Dermis blood vessel endothelial cell (primary cell): Measurements from ENCODE around the gene LDAH. TPM values are rescaled to one million over a fixed set of nuclear protein-coding genes. Genes with fewer than 3 reads are reported as not detected.

Experiments
- DNase-seq: peaks from one replicate; pipeline ENCODE4 v3.0.0; 2010
- total RNA-seq: library from RNA; depleted of rRNA; stranded (reverse); fragments of >200 nt; gene quantifications from 2 replicates; pipeline ENCODE4 v1.2.3, GENCODE V29; 2014

Gene LDAH
- total RNA-seq, 1 donor from 2014 or later = 33.7 TPM

DNA sequence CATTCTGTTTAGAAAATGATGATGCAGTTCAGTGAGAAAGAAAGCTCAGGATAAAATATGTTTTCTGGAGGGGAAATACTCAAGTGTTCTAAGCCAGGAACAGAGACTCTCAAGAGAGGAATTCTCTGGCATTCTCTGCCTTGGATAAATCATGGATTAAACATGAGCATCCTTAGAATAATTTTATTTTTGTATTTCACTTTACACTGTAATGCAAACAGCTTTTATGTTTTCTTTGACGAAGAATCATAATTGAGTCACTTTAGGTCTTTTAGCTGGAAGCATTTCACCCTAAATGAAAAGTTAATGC is 144.9 kb downstream of the LDAH start:
- DNase-seq = no peak

DNA sequence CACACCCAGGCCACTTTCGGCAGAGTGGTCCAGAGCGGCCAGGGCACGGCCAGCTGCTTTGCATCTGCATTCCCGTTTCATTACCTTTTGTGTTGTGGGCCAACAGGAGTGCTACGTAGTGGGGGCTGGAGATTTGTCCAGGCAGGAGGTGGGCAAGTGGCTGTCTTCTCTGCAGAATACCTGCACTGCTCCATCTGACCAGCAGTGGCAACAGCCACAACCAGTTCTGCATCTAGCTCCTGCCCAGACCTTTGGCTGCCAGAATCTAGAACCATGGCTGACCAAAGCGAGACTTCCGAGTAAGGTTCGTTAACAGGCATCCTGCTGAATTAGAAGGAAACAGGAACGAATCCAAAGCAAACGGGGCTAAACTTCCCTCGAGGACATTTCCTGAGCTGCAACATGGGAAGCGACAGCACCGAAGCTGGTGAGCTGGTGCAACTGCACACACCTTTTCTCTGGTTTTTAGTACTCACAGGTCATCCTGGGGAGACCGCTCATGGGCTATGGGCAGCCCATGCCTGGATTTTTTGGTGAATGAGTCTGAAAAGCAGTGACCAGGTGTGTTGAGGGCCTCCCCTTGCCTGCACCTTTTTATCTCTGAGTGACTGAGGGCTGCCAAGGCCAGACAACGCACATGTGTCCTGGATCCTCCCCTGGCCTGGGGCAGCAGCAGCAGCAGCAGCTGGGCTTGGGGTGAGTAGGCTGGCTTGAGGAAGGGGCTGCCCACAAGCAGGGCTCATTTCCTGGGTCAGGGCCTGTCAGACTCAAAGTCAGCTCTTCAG is 145.4 kb downstream of the LDAH start:
- DNase-seq = no peak

DNA sequence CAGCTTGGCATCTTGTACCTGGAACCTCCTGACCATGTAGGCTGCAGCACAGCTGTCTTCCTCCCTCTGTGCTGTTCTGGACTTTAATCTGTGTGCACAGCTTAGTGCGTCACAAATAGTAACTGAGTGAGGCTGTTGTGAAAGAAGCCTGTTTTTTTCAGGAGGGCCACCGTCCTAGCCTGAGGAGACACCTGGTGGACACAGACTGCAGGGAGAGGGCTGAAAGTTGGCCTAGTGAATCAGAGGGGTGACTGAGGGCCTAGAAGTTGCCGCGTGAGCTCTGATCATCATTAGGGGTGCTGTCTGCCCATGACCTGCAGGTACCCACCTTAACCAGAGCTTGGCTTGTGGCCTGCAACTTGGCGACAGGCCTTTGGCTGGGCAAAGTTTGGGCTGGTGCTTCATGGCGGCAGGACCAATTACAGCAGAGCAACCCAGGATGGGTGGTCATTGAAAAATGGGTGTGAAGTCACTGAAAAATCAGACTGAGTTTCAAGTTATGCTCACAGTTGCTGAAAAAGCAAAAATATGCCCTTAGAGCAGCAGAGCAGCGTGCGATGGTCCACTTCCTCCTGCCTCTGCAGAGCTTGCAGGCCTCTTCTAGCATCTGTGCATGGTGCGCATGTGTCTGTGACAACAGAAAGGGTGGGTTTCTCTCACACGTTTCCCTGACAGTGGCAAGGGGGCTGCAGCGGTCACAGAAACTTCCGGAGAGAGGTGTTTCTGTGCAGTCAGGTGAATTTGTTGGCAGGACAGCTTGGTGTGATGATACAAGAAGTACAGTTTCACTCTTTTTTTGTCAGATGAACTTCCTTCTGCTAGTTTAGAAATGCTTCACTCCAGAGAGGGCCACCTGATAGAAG is 146.3 kb downstream of the LDAH start:
- DNase-seq = no peak

DNA sequence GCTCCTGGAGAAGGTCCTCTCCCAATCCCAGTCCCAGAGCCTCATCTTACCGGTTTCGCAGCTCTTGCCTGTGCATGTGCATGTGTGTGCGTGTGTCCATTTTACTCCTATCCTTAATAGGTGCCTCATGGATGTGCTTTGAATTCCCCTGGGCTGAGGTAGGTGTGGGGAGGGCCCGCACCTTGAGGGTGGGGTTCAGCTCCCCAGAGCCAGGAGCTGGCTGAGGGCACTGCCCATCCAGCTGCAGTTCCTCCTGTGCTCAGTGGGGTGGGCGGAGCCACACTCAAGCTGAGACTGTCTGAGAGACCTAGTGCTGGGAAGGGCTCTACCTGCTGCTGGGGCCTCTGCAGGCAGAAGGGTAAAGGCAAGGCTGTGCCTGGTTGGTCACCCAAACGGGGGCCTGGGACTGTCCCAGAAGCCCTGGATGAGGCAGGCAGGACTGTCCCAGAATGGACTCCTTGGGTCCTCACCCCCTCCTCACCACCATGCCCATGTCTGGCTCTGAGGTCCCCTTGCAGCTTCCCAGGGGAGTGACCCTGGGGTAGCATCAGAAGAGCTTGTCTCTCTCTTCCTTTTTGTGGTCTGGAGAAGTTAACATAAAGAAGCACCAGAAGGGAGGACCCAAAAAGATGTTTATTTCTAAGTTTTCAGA is 147.1 kb downstream of the LDAH start:
- no peak for DNase-seq

DNA sequence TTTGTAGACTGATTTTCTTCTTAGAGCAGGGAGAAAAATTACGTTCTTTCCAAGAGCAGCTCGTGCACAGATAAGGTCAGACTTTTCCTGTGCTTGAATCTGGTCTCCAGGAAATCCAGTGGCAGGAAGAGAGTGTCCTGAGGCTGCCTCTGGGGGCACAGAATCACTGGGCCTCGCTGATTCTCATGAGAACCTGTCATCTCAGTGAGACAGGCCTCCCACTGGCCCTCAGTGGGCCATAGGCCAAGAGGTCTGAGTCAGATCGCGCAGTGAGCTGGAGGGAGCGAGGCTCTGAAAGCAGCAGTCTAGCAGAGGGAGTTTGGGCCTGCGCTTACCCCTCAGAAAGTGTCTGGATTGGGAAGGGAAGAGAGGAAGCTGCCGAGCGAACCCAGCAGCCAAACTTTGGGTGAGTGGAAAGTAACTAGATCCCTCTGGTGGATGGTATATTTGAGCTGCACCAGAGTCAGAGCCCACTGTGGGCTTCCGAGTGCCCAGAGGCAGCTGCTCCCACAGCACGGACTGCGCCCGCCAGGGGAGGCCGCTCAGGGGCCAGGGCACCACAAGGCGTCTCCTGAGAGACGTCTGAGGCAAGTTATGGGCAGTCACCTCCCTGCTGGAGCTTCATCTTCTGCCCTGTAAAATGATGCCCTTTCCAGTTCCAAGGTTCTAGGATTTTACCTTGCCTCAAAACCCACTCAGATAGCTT is 147.8 kb downstream of the LDAH start:
- peak; percentile 75 for DNase-seq

DNA sequence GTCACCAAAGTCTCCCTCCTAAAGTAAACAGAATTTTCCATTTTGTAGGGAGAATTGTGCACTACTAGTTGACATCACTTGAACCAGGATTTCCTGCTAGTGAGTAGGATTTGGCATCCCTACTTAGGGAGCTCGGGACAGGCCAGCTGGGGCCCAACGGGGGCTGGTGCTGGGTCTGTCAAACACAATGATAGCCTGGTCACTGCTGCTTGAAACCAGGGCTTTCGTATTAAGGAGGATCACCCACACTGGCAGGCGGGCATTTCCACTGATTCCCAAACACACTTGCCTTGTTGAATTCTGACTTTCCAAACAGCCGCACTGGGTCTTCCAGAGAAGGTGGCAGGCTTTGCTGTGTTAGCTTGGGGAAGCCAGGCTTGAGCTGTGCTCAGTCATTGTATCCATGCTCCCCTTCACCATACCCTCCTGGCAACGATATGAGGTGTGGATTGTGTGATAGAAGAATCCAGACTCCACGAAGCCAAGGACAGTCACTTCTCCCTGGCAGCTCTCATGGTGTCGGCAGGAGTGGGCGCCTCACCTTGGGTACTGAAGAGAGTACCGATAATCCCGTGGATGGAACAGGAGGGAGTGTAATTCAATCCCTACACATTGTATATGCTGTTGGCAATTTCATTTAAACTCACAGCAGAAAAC is 148.5 kb downstream of the LDAH start:
- no peak for DNase-seq

DNA sequence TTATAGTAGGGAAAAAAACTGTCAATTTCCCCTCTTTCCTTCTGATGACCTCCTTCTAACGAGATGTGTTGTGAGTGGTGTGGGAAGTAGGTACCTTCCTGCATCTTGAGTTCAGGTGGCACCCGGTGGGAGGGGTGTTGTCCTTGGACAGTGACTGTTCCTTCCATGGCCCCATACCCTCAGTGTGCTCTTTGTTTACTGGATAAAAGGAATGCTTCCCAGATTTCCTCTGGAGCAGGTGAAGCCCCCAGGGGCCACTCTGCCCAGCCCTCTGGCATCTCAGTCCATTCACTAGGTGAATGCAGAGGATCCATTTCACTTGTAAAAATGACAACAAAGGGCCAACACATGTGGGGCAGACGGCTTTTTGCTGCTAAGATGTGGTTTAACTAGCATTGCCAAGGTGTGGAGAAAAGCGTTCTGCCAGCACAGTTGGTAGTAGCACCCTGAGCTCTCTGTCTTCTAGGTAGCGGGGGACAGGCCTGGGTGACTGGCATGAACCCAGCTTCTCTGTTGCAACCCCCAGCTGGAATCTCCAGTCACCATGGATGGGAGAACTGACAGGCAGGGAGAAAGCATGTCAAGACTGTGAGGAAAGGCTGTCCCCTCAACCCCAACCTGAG is 149.1 kb downstream of the LDAH start:
- DNase-seq = no peak

DNA sequence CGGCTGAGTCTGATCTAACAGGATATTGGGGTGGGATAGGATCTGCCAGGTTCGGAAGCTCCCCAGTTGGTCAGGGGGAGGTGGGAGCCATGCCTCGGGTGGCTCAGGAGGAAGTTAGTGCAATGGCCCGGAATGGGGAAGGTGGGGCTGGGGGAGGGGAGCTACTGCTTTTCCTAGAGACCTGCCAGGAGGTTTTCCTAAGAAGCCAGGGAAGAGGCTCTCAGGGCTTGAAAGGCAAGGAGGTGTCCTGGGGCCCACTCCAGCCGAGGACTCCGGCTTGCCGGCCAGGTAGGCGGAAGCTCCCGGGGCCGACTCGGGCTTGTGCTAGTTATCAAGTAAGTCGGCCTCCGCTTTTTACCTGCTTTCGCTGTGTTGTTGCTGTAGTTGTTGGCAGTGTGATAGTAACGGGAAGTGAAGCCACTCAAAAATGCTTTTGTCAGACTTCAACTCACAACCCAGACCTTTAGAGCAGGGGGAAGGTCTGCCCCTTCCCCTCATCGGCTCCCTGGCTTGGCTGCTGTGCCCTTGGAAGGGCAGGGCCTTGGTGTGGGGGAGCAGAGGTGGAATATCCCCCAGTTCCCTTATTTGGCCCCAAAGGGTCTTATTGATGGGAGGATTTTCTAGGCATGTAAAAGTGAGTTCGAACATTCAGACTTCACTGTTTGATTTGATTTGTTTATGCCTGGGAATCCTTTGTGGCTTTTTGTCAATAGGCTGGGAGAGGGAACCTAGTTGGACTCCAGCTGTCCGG is 150.5 kb downstream of the LDAH start:
- no peak for DNase-seq

DNA sequence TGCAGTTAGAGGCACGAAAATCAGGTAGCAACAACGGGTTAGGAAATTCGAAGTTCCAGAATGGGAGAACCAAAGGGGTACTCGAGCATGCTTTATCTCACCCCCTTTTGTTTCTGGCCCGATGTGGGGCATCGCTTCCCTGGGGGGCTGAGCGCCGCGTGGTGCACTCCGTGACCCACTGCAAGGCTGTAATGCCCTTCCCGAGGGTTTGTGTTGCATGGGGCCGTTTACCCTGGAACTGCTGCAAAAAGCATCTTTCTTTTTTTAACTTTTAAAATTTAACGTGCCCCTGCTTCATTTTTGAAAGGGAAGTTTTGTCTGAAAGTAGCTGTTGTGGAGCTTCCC is 151.2 kb downstream of the LDAH start:
- DNase-seq = no peak

DNA sequence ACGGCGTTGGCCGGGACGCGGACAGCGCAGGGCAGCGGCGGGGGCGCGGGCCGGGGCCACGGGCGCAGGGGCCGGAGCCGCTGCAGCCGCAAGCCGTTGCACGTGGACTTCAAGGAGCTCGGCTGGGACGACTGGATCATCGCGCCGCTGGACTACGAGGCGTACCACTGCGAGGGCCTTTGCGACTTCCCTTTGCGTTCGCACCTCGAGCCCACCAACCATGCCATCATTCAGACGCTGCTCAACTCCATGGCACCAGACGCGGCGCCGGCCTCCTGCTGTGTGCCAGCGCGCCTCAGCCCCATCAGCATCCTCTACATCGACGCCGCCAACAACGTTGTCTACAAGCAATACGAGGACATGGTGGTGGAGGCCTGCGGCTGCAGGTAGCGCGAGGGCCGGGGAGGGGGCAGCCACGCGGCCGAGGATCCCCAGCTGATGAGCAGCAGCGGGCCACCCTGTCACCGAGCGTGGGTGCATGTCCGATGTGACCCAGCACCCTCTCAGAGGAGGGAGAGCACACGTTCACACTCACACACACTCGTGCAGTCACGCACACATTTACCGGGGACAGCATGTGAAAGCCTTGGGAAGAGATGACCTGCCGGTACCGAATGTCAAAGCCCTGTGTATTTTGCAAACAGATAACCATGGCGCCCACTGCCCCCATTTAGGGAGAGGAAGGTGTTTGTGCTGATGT is 151.7 kb downstream of the LDAH start:
- no peak for DNase-seq

DNA sequence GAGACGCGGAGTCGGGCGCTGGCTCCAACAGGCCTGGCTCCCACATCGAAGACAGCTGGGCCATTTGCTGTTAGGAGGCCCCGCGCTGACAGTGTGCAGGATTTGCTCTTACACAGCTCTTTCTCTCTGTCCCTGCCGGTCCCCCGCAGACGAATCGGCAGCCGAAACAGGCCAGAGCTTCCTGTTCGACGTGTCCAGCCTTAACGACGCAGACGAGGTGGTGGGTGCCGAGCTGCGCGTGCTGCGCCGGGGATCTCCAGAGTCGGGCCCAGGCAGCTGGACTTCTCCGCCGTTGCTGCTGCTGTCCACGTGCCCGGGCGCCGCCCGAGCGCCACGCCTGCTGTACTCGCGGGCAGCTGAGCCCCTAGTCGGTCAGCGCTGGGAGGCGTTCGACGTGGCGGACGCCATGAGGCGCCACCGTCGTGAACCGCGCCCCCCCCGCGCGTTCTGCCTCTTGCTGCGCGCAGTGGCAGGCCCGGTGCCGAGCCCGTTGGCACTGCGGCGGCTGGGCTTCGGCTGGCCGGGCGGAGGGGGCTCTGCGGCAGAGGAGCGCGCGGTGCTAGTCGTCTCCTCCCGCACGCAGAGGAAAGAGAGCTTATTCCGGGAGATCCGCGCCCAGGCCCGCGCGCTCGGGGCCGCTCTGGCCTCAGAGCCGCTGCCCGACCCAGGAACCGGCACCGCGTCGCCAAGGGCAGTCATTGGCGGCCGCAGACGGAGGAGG is 152.4 kb downstream of the LDAH start:
- DNase-seq = no peak

DNA sequence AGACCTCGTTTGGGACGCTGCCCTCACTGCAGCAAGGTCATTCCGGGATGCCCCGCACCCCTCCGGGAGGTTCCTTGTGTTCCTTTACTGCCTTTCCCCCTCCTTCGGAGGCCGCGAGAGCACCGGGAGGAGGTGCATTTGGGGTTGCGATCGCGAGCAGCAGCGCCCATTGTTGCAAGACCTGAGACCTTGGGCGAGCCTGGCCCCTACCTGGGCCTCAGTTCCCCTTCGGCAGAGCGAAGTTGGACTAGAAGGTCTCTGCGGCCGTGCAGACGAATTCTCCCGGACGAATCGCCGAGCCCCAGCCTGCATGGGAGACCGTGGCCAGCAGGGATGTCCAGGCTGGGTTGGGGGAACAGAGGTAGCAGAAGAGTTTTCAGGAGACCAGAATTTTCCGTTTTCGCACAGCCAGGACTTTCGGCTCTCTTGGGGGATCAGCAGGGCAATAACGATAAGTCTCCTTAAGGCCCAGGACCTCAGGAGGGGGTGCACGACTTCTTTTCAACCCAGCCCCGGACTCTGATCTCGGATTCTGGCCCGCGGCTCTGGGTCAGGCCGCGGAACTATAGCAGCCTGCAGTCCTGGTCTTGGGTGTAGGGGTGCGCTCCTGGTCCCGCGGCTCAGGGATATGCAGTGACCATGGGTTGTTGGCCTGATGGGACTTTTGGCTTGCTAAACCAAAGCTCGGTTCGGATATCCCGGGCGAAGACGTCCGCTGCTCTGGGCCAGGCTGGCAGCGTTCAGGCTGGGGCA is 153.2 kb downstream of the LDAH start:
- no peak for DNase-seq

DNA sequence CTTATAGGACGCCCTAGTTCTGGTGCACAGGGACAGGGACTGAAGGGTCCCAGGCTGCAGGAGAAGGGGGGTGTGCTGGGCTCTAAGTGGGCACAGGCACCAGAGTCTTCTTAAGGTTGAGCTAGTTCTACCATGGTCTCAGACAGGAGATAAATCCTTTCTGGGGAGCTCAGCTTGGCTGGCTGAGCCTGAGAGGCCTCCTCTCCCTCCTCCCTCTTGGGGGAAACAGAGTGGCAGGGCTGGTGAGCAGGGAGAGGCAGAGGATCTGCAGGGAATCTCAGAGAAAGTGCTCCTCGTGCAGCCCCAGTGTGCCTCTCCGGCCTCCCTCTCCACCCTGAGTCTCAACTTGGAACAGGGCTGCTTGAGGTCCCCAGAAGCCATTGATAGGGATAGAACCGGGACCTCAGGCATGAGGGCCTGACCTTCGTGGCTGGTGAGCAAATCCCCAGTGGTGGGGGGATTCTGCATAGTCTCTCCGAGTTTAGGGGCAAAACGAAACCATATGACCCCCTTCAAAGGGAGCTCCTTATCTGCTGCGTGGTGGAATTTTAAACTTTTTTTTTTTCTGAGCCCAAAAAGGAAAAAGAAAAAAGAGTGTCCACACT is 153.9 kb downstream of the LDAH start:
- DNase-seq = no peak

DNA sequence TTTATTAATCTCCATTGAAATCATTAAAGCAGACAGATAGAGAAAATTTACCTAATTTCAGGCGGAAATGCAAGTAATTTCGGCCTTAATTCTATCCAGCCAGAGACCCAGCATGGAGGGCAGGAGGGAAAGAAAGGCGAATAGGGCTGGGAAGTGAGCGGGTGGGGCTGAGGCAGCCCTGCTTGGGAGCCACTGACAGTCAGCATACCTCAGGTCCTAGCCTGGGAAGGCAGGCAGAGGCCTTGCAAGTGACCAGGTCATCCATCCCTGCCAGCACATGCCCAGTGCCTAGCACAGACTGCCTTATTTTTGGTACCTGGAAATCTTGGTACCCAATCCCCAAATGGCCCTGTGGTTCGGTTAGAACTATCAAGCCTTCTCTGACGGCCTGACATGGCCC is 154.4 kb downstream of the LDAH start:
- no peak for DNase-seq

DNA sequence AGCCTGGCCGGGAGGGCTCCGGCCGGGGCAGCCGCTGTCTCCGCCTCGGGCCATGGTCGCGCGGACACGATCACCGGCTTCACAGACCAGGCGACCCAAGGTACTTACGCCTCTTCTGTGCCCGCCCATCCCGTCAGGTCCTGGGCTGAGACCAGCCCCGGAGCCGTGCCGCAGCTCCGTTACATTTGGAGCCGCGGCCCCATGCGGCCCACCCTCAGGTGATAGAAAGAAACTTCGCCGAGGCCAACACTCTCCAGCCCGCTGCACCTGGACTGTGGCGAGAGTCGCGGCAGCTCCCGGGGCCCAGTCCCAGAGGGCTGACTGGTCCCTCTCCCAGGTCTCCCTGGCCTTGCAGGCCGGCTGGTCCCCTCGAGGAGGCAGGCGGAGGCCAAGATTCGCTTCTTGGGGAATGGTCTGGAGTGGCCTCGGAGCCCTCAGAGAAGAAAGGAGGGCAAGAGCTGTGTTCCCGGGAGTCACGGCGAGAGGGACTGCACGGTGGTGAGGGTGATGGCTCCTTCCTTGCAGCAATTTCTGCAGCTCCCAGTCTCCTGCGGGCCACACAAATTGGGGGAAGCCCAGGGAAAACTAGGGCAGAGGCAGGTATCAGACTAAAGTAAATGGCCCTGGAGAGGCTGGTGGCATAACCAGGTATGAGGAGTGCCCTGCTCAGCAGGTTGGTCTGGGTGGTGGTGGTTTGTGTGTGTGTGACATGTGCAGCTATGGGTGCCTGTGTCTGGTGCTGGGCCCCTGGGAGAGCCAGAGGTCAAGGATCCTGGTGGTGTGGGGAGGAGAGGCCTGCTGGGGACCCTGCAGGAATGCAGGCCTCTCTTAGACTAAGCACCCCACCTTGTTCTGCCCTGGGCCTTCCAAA is 155.1 kb downstream of the LDAH start:
- DNase-seq = no peak

DNA sequence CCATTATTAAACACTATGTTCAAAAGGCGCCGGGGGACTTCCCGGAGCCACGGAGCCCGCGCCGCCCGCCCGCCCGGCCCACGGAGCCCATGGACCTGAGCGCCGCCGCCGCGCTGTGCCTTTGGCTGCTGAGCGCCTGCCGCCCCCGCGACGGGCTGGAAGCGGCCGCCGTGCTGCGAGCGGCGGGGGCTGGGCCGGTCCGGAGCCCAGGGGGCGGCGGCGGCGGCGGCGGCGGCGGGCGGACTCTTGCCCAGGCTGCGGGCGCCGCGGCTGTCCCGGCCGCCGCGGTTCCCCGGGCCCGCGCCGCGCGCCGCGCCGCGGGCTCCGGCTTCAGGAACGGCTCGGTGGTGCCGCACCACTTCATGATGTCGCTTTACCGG is 155.8 kb downstream of the LDAH start:
- DNase-seq = peak; percentile 26

DNA sequence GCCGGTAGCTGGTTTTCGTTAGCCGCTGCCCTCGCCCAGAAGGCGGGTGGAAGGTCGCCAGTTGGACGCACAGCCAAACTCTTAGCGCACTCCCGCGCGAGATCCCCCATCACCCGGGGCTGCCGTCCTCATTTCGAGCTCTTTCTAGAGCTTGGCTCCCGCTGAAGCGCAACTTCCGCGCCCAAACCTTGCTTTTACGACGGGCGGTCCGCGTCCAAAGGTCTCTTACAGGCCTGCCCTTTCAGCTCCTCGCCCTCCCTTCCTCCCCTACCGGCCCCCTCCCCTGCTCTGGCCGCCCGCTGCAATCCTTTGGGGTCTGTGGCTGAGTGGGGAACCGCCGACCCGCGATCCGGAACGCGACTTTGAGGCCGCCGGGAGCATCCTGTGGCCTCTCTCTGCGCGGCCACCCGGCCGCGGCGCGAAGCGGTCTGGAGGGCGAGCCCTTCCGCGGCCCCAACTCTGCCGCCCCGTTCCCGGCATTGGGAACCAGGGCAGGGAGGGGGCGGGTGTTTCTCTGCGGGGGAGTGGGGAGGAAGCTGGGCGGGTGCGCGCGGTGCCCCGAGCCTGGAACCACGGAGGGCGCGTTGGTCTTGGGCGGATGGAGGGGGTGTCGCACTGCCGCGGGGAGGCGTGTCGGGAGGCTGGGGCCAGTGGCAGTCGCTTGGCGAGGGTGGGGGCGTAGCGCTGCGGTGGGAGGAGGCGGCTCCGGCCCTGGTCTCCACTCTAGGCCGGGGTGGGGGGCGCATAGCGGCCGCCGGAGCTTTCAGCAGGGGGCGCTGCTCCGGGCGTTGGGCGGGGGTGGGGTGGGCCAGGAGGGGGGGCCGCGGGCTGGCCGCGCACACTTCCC is 156.4 kb downstream of the LDAH start, which contains the start of gene GDF7:
TSS of gene GDF7 (plus strand) at position 841 of the 847 bp plus-strand sequence. CDS start 96 bp downstream, outside the sequence.
- DNase-seq = peak; percentile 38
